GM19023 (cell line): ENCODE results near the gene PSMB7.

Experiments used
- ATAC-seq: cut with Tn5 transposase; IDR thresholded peaks from one replicate; pipeline ENCODE4 v1.9.1; 2021; ENCODE audit warnings: mild to moderate bottlenecking, moderate library complexity; ENCODE audit not compliant: unreplicated experiment

PSMB7 gene

GRCh38 chr9:124347206-124347967 lies 67.9 kb downstream of the PSMB7 start:
- no peak for ATAC-seq

- no peak for ATAC-seq
These were observed 68.7 kb downstream of the PSMB7 start for GRCh38 chr9:124346347-124347163.

- no peak for ATAC-seq
These were observed 69.4 kb downstream of the PSMB7 start for GRCh38 chr9:124345751-124346281.

GRCh38 chr9:124345063-124345462 lies 70.2 kb downstream of the PSMB7 start:
- ATAC-seq = no peak

- no peak for ATAC-seq
These were observed 70.8 kb downstream of the PSMB7 start for GRCh38 chr9:124344291-124345050.

GRCh38 chr9:124343533-124344290 lies 71.5 kb downstream of the PSMB7 start:
- no peak for ATAC-seq

- ATAC-seq = no peak
These were observed 72.3 kb downstream of the PSMB7 start for GRCh38 chr9:124342776-124343485.

GRCh38 chr9:124342402-124342775 lies 72.9 kb downstream of the PSMB7 start:
- ATAC-seq = no peak

GRCh38 chr9:124341455-124342170 lies 73.6 kb downstream of the PSMB7 start:
- no peak for ATAC-seq

GRCh38 chr9:124340219-124341069 lies 74.8 kb downstream of the PSMB7 start:
- ATAC-seq = no peak

GRCh38 chr9:124339603-124340146 lies 75.6 kb downstream of the PSMB7 start:
- ATAC-seq = no peak

GRCh38 chr9:124337562-124337961 lies 77.7 kb downstream of the PSMB7 start:
- ATAC-seq = no peak

GRCh38 chr9:124335320-124335707 lies 79.9 kb downstream of the PSMB7 start:
- ATAC-seq = no peak

- ATAC-seq = no peak
These were observed 80.5 kb downstream of the PSMB7 start for GRCh38 chr9:124334568-124335319.

- no peak for ATAC-seq
These were observed 82.1 kb downstream of the PSMB7 start for GRCh38 chr9:124333203-124333579.

GRCh38 chr9:124332361-124333202 lies 82.7 kb downstream of the PSMB7 start:
- no peak for ATAC-seq
